ENCODE data around the gene ATOX1.

DNA sequence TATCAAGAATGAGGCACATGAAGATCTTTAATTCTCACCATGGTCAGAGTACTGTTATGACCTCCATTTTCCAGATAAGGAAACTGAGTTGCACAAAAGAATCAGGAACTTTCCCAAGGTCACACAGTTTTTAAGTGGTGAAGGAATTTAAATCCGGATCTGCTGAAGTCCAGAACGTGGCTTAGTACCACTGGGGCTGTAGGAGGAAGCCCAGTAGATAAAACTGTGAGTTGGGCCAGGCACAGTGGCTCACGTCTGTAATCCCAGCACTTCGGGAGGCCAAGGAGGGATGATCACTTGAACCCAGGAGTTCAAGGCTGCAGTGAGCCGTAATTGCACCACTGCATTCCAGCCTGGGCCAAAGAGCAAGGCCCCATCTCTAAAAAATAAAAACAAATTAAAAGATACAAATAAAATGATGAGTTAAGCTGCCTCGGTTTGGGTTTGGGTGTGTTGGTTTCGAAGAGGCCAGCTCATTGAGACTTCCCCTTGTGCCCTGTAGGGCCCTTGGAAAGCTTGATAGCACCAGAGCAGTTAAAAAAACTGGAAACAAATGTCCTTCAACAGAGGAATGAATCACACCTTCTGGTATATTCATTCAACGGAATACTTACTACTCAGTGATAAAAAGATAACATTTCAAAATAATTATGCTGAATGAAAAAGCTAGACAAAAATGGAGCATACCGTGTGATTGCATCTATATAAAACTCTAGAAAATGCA lies 20.1 kb downstream of the ATOX1 start:
- TF ChIP-seq, protein P1, sequence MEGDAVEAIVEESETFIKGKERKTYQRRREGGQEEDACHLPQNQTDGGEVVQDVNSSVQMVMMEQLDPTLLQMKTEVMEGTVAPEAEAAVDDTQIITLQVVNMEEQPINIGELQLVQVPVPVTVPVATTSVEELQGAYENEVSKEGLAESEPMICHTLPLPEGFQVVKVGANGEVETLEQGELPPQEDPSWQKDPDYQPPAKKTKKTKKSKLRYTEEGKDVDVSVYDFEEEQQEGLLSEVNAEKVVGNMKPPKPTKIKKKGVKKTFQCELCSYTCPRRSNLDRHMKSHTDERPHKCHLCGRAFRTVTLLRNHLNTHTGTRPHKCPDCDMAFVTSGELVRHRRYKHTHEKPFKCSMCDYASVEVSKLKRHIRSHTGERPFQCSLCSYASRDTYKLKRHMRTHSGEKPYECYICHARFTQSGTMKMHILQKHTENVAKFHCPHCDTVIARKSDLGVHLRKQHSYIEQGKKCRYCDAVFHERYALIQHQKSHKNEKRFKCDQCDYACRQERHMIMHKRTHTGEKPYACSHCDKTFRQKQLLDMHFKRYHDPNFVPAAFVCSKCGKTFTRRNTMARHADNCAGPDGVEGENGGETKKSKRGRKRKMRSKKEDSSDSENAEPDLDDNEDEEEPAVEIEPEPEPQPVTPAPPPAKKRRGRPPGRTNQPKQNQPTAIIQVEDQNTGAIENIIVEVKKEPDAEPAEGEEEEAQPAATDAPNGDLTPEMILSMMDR (IDR thresholded peaks at IDR 0.05; ENCODE audit: insufficient read depth, low read depth, low read length): no peak
- TF ChIP-seq EZH2 (IDR thresholded peaks at IDR 0.05; ENCODE audit: insufficient read depth, low read length): no peak
